Heart left ventricle (tissue), 16 donors: ENCODE results near the gene DOCK7. TPM values are rescaled to one million over a fixed set of nuclear protein-coding genes. Genes with fewer than 3 reads are reported as not detected.

Experiments
- ATAC-seq, 4 donors: fragments of 200-7000 bp; cut with Tn5 transposase; one replicate each; pipeline ENCODE4 v1.9.1; 2020 to 2022; ENCODE audit warnings: moderate library complexity in 4 of 4, mild to moderate bottlenecking in 3 of 4, moderate number of reproducible peaks in 1 of 4
- DNase-seq, 5 donors: peaks; one replicate each; pipeline ENCODE4 v3.0.0-alpha.2; 2020
- H3K27ac ChIP-seq, 12 donors: fragments of 200-600 bp; sonication (generic) in 4 of 12; one replicate each; pipeline versions ENCODE4 v1.5.0 to v1.8.0; 2016 to 2022; ENCODE audit warnings: mild to moderate bottlenecking in 2 of 12
- H3K27me3 ChIP-seq, 9 donors: fragments of 200-600 bp; sonication (generic) in 2 of 9; one replicate each; pipeline versions ENCODE4 v1.5.1 to v1.8.0; 2016 to 2022; ENCODE audit warnings: mild to moderate bottlenecking in 3 of 9
- H3K36me3 ChIP-seq, 9 donors: fragments of 200-600 bp; sonication (generic) in 2 of 9; one replicate each; pipeline versions ENCODE4 v1.5.0 to v1.8.0; 2018 to 2022; ENCODE audit warnings: mild to moderate bottlenecking in 2 of 9
- H3K4me1 ChIP-seq, 12 donors: fragments of 200-600 bp; sonication (generic) in 4 of 12; one replicate each; pipeline versions ENCODE4 v1.5.0 to v1.8.0; 2016 to 2022; ENCODE audit warnings: mild to moderate bottlenecking in 3 of 12
- H3K4me3 ChIP-seq, 12 donors: fragments of 200-600 bp; sonication (generic) in 4 of 12; one replicate each; pipeline versions ENCODE4 v1.5.0 to v1.8.0; 2017 to 2022; ENCODE audit warnings: mild to moderate bottlenecking in 9 of 12, moderate library complexity in 4 of 12
- H3K9me3 ChIP-seq, 12 donors: fragments of 200-600 bp; sonication (generic) in 4 of 12; one replicate each; pipeline versions ENCODE4 v1.5.0 to v1.8.0; 2016 to 2022; ENCODE audit warnings: mild to moderate bottlenecking in 1 of 12
- CTCF ChIP-seq, 12 donors: fragments of 200-600 bp; sonication (generic) in 4 of 12; IDR thresholded peaks; one replicate each; pipeline versions ENCODE4 v1.5.0 to v1.8.0; 2018 to 2022; ENCODE audit warnings: antibody characterized with exemption in 12 of 12, mild to moderate bottlenecking in 5 of 12
- POLR2A ChIP-seq, 2 donors: fragments of 450-650 bp; IDR thresholded peaks; one replicate each; pipeline ENCODE4 v1.6.1; 2017; ENCODE audit warnings: antibody characterized with exemption in 2 of 2, mild to moderate bottlenecking in 2 of 2, moderate library complexity in 2 of 2
- WGBS, 4 donors: extraction: QIAGEN DNeasy Blood & Tissue Kit in 2 of 4; methylation state at CpG; one replicate each; pipeline versions ENCODE4 v1.1.5 to v1.1.7; 2013 to 2018; 5-methylcytosine and 5-hydroxymethylcytosine counted together
- intact Hi-C, 10 donors: fragments of 100-400 bp; cut with DNase I; formaldehyde crosslinking; loops; one replicate each; pipeline versions ENCODE4 v1.11.1 to v1.14.2; 2022
- polyA plus RNA-seq, 2 donors: library from polyadenylated mRNA; stranded (reverse); fragments of 200-250 nt; gene quantifications; one replicate each; pipeline ENCODE4 v1.2.3, GENCODE V29; 2013
- total RNA-seq, 9 donors: library from RNA; depleted of rRNA in 2 of 9; stranded (reverse); fragments of >200 nt in 2 of 9; fragmentation: NEBNext Ultra II Directional in 3 of 9; extraction: Animal tissue kit (Norgen Biotek cat#: 25700) in 3 of 9; gene quantifications; one replicate each; pipeline versions ENCODE4 v1.1.0 to v1.2.4, GENCODE V29; 2016 to 2023
- donor health status: ischemic (EF 13 %, LVEDD 7.1; RV severe dilation, severe dysfunction).
- donor health status: healthy with polysubstance abuse.
- donor health status: DM: no; HTN: yes; CAD: no.
- donor health status: DM: no; HTN: no; CAD: no.
- donor health status: ischemic (EF 25% LVEDD 6.9; RV normal size, moderate dysfunction).
- donor health status: ischemic (EF 25% LVEDD 5.7; RV mildly dilated, moderate dysfunction).
- donor health status: healthy.
- donor health status: DM: yes; HTN: yes; CAD: no.
- donor health status: ischemic (EF 35%, LVEDD 5.7; RV mildly dilated, moderate dysfunction).
- donor health status: nonischemic (EF 11% LVEDD 7.7; RV severe dilation, severe dysfunction).
- donor health status: DM: yes; HTN: yes; CAD: no.
- donor health status: PGD.
- donor health status: ischemic (EF 29% LVEDD 5.4; RV normal size, mild dysfunction).
- donor health status: nonischemic (EF 23%, LVEDD 6.1; RV moderate dilation, normal function).

Gene DOCK7
- total and polyA plus RNA-seq, 11 donors = 2.9 to 26.7 (median 11.6) TPM

DNA sequence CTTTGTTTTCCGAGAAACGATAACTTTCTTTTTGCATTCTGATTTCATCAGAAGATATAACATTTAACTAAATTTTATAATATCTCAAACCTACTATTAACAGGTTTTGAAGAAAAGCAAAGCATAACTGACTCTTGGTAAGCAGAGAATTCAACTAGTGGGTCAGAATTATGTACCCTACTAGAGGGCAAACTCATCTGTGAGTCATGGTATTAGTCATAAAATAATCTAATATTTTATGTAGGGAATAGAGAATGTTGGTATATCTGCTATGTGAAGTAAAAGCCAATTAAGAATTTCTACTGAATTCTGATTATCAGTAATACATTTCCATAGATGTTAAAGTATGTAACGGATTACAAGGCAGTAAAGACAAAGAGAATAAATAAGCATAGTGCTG lies 194.5 kb downstream of the DOCK7 start:
- H3K4me1 ChIP-seq = no peaks in the 10 kb centered on the region
- intact Hi-C loops = no loop called here
- ATAC-seq (no peak), DNase-seq (no peak)
- 95 to 98% (median 97%) methylated on average over 3 of the region's 3 CpGs for WGBS, 4 donors
- peaks cover 0 to 78% (median 42%) of the 10 kb centered on the region in 9 donors for H3K36me3 ChIP-seq
- H3K27me3 ChIP-seq = no peaks in the 10 kb centered on the region
- TF ChIP-seq CTCF (IDR thresholded peaks at IDR 0.05) = no peak
- TF ChIP-seq POLR2A (IDR thresholded peaks at IDR 0.05) = no peak
- H3K9me3 ChIP-seq = no peaks in the 10 kb centered on the region
- H3K4me3 ChIP-seq = no peak overlapping the region
- H3K27ac ChIP-seq = no peak overlapping the region

- TF ChIP-seq CTCF (IDR thresholded peaks at IDR 0.05) (no peak), POLR2A (IDR thresholded peaks at IDR 0.05) (no peak)
- Histone ChIP-seq H3K4me1 (no peaks in the 10 kb centered on the region), H3K9me3 (no peaks in the 10 kb centered on the region), H3K27me3 (no peaks in the 10 kb centered on the region), H3K27ac (no peak overlapping the region), H3K36me3 (peaks cover 0 to 89% (median 42%) of the 10 kb centered on the region in 9 donors), H3K4me3 (no peak overlapping the region)
- ATAC-seq (no peak), DNase-seq (no peak)
- intact Hi-C loops = no loop called here
- 92 to 100% (median 97%) methylated on average over 2 of the region's 2 CpGs for WGBS, 4 donors
Measured at GRCh38 chr1:62492521-62492920, 195.7 kb downstream of the DOCK7 start.

- intact Hi-C loops = no loop called here
- H3K36me3 ChIP-seq = peaks cover 0 to 69% (median 21%) of the 10 kb centered on the region in 9 donors
- no peak for DNase-seq
Measured at GRCh38 chr1:62487956-62488355, 200.2 kb downstream of the DOCK7 start.

DNA sequence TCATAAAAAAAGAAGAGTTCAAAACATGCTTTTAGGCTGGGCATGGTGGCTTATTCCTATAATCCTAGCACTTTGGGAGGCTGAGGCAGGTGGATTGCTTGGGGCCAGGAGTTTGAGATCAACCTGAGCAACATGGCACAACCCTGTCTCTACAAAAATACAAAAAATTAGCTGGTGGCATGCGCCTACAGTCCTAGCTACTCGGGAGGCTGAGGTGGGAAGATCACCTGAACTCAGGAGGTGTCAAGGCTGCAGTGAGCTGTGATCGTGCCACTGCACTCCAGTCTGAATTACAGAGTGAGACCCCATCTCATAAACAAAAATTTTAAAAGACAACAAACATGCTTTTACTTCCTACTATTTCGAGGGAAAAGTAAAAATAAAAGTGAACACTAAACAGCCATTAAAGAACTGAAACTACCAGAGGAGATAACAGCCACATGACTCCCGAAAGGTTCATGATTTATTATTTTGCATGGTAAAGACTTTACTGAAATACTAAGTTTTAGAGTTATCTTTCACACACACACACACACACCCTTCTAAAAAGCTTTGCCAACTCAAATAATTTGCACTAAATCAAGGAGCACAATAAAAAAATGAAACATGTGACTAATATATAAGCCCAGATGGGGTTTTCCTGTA lies 203.2 kb downstream of the DOCK7 start:
- H3K4me1 ChIP-seq = no peaks in the 10 kb centered on the region
- no peak overlapping the region for H3K27ac ChIP-seq
- H3K9me3 ChIP-seq = no peaks in the 10 kb centered on the region
- no peaks in the 10 kb centered on the region for H3K27me3 ChIP-seq
- intact Hi-C loops = no loop called here
- ATAC-seq (no peak), DNase-seq (no peak)
- WGBS, 4 donors = 83 to 93% (median 86%) methylated on average over 5 of the region's 5 CpGs
- no peak overlapping the region for H3K4me3 ChIP-seq
- TF ChIP-seq POLR2A (IDR thresholded peaks at IDR 0.05) (no peak), CTCF (IDR thresholded peaks at IDR 0.05) (no peak)
- peaks cover 0 to 52% (median 10%) of the 10 kb centered on the region in 9 donors for H3K36me3 ChIP-seq

More at GRCh38 chr1:62487956-62488355, 200.2 kb downstream of the DOCK7 start:
- Histone ChIP-seq H3K27ac (no peak overlapping the region), H3K27me3 (no peaks in the 10 kb centered on the region), H3K4me1 (no peaks in the 10 kb centered on the region), H3K4me3 (no peak overlapping the region), H3K9me3 (no peaks in the 10 kb centered on the region)
- 82 to 90% (median 88%) methylated on average over 2 of the region's 2 CpGs for WGBS, 4 donors
- ATAC-seq = no peak
- TF ChIP-seq CTCF (IDR thresholded peaks at IDR 0.05) (no peak), POLR2A (IDR thresholded peaks at IDR 0.05) (no peak)
